Measurements from ENCODE around the gene CKLF.

CKLF gene

DNA sequence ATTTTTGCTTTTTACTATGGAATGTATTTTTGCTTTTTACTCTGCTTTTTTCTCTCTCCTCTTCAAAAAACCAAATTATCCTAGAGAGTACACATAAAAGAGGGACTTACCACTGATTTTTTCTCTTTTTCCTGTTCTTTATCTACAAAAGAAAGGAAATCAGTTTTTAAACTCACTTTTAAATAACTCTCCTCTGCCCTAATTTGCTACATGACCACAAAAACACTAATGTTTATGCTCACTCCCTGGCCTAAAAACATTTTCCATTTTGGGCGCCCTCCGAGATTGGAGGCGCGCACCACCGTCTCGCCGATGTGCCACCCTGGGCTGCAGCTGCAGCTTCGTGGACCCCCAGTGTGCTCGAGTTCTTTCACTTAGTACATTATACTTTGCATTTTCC is 3.5 kb upstream of the CKLF start:
- DNase-seq (ENCODE audit: low spot score), result no peak
- no peak for TF ChIP-seq CTCF (IDR thresholded peaks at IDR 0.05; ENCODE audit: extremely low read depth, missing control alignments)

GRCh38 chr16:66549284-66550131 is 2.9 kb upstream of the CKLF start, which contains the start of gene TK2:
Gene TK2 (minus strand): TSS chr16:66550122. CDS start chr16:66550061, 61 bp downstream.
- no peak for TF ChIP-seq CTCF (IDR thresholded peaks at IDR 0.05; ENCODE audit: extremely low read depth, missing control alignments)
- peak; percentile 78 for DNase-seq (ENCODE audit: low spot score)

DNA sequence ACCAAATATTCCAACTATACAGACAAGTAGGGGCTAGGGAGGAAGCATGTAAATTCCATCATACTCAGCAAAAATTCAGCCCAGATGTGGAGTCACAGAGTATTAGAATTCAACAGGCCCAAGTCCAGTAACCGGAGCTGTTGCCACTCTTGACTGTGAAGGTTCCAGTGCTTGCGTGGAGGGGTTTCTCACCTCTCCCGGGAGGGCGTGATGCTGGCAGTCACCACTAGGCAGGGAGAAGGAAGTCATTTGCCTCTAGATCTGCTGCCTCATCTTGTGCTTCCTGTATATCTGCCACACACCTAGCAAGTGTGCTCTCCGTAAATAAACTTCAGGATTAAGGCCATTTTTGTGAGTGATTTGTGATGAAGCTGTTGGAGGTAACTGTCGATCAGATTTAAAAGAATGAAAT is 1.0 kb upstream of the CKLF start:
- TF ChIP-seq CTCF (IDR thresholded peaks at IDR 0.05; ENCODE audit: extremely low read depth, missing control alignments), result no peak
- peak; percentile 72 for DNase-seq (ENCODE audit: low spot score)

DNA sequence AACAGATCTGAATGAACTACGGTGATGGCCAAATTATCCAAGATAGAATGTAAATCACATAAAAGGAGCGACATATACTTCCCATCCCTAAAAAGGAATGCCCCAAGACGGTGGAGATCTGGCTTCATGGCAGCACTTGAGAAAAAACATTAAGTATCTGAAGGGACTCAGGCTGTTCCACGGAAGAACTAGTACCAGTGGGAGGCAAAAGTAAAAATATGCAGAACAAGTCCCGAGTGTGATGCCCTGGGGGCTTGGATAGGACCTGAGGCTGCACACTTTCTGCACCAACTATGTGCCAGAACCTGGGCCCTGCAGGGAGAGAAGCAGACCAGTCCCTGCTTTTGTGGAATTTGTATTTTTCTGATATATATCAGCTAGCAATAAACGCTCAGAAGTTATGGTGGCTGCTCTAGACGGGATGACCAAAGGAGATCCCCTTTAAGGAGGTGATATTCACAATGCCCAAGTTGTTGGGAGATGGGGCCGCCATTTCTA is 539 bp upstream of the CKLF start:
- no peak for DNase-seq (ENCODE audit: low spot score)
- no peak for TF ChIP-seq CTCF (IDR thresholded peaks at IDR 0.05; ENCODE audit: extremely low read depth, missing control alignments)

DNA sequence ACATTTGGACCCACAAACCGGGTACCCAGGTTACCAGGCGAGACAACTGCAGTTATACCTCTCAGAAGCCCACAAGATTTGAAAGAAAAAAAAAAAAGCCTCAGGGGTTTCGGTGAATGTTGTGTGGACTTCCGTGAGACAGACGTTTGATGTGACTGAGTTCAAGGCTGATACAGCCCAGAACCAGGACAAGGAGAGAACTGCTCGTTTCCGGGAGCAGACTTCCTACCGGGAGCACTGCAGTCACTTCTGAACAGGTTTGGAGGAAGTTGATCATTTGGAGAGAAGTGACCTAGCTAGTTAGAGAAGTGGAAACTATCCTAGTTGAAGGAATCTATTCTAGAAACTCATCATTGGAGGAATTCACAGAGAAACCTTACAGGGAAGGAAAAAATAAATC is 847 bp downstream of the CKLF start:
- no peak for TF ChIP-seq CTCF (IDR thresholded peaks at IDR 0.05; ENCODE audit: extremely low read depth, missing control alignments)

DNA sequence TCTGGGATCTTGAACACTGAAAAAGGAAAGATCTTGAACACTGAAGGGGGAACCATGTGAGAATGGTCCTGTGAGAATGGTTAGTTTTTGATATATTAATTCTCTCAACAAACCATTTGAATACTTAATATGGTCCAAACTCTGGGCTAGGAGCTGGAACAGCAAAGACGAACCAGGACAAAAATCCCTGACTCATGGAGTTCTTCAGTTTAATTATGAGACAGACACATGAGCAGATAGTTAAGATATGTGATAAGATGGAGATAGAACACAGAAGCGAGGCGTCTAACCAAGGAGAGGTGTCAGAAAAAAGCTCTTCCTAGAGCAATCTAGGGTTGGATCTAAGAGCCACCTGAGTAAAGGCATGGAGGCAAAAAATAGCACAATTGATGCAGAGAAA is 1.6 kb downstream of the CKLF start:
- no peak for DNase-seq (ENCODE audit: low spot score)
- TF ChIP-seq CTCF (IDR thresholded peaks at IDR 0.05; ENCODE audit: extremely low read depth, missing control alignments), result no peak

More for the DNA sequence above, 847 bp downstream of the CKLF start:
- no peak for DNase-seq (ENCODE audit: low spot score)

- no peak for DNase-seq (ENCODE audit: low spot score)
- no peak for TF ChIP-seq CTCF (IDR thresholded peaks at IDR 0.05; ENCODE audit: extremely low read depth, missing control alignments)
Measured at GRCh38 chr16:66554495-66554894, 2.1 kb downstream of the CKLF start.

All from GM20000 (cell line).